Raji (cell line): ENCODE data around the gene MYOCD.

Experiments used
- POLR2A ChIP-seq: IDR thresholded peaks from 2 replicates; pipeline ENCODE4 v1.6.1; 2011; ENCODE audit warnings: low read depth, low read length, control low read depth; ENCODE audit not compliant: insufficient read depth

MYOCD gene

GRCh38 chr17:12671906-12672305 is 6.2 kb downstream of the MYOCD start:
- no peak for TF ChIP-seq POLR2A

- TF ChIP-seq POLR2A = no peak
Measured at GRCh38 chr17:12672947-12673346, 7.3 kb downstream of the MYOCD start.

GRCh38 chr17:12673788-12674187 is 8.1 kb downstream of the MYOCD start:
- TF ChIP-seq POLR2A = no peak

GRCh38 chr17:12680407-12680897 is 14.8 kb downstream of the MYOCD start:
- TF ChIP-seq POLR2A = no peak

- TF ChIP-seq POLR2A = no peak
Measured at GRCh38 chr17:12680993-12681392, 15.3 kb downstream of the MYOCD start.

- no peak for TF ChIP-seq POLR2A
Measured at GRCh38 chr17:12683299-12683698, 17.6 kb downstream of the MYOCD start.

GRCh38 chr17:12686486-12686885 is 20.8 kb downstream of the MYOCD start:
- TF ChIP-seq POLR2A = no peak

GRCh38 chr17:12688382-12688781 is 22.7 kb downstream of the MYOCD start:
- no peak for TF ChIP-seq POLR2A

GRCh38 chr17:12691173-12691572 is 25.5 kb downstream of the MYOCD start:
- no peak for TF ChIP-seq POLR2A

GRCh38 chr17:12693640-12694039 is 27.9 kb downstream of the MYOCD start:
- TF ChIP-seq POLR2A = no peak

GRCh38 chr17:12706070-12706469 is 40.4 kb downstream of the MYOCD start:
- no peak for TF ChIP-seq POLR2A

GRCh38 chr17:12709063-12709462 is 43.4 kb downstream of the MYOCD start:
- no peak for TF ChIP-seq POLR2A

- TF ChIP-seq POLR2A = no peak
Measured at GRCh38 chr17:12712415-12712814, 46.7 kb downstream of the MYOCD start.

GRCh38 chr17:12712941-12713340 is 47.3 kb downstream of the MYOCD start:
- no peak for TF ChIP-seq POLR2A

- TF ChIP-seq POLR2A = no peak
Measured at GRCh38 chr17:12719948-12720347, 54.3 kb downstream of the MYOCD start.

GRCh38 chr17:12721581-12721980 is 55.9 kb downstream of the MYOCD start:
- TF ChIP-seq POLR2A = no peak

GRCh38 chr17:12722282-12722681 is 56.6 kb downstream of the MYOCD start:
- no peak for TF ChIP-seq POLR2A
